Esophagus mucosa (tissue), 1 donor: ENCODE data around the gene ZNF763. TPM values are rescaled to one million over a fixed set of nuclear protein-coding genes. Genes with fewer than 3 reads are reported as not detected.
"Not testable (repeated sequence)": the region's sequence is repeated elsewhere in the genome, so short reads cannot be mapped to it uniquely, and the experiment has no call there.

ENCODE experiments used
- ATAC-seq: fragments of 200-7000 bp; cut with Tn5 transposase; one replicate; pipeline ENCODE4 v1.9.1; 2020
- total RNA-seq: library from RNA; stranded (reverse); gene quantifications from one replicate; pipeline ENCODE4 v1.2.4, GENCODE V29; 2023
- donor health status: DM: yes; HTN: yes; CAD: no.

The ZNF763 gene
- 0.96 TPM for total RNA-seq

GRCh38 chr19:11964858-11965645 lies at the start of gene ZNF763:
Gene ZNF763, plus strand, starts transcription at chr19:11965040. Its CDS starts 169 bp downstream, at chr19:11965209.
- peak; percentile 97 for ATAC-seq

- ATAC-seq: no peak
Measured at GRCh38 chr19:11921852-11922495, 42.9 kb upstream of the ZNF763 start.

GRCh38 chr19:11924886-11925650 lies 39.8 kb upstream of the ZNF763 start, which contains the start of gene ZNF700:
Gene ZNF700, plus strand, starts transcription at chr19:11925107. Its CDS starts 104 bp downstream, at chr19:11925211.
- peak; percentile 98 for ATAC-seq

- ATAC-seq: not testable (repeated sequence)
Measured at GRCh38 chr19:11925651-11926187, 39.1 kb upstream of the ZNF763 start.

- no peak for ATAC-seq
Measured at GRCh38 chr19:11927227-11927626, 37.6 kb upstream of the ZNF763 start.

GRCh38 chr19:11931051-11931450 lies 33.8 kb upstream of the ZNF763 start:
- no peak for ATAC-seq

GRCh38 chr19:11931513-11931912 lies 33.3 kb upstream of the ZNF763 start:
- no peak for ATAC-seq

GRCh38 chr19:11935829-11936228 lies 29.0 kb upstream of the ZNF763 start:
- ATAC-seq: not testable (repeated sequence)

- ATAC-seq: not testable (repeated sequence)
Measured at GRCh38 chr19:11938383-11938782, 26.5 kb upstream of the ZNF763 start.

- ATAC-seq: not testable (repeated sequence)
Measured at GRCh38 chr19:11941361-11941887, 23.4 kb upstream of the ZNF763 start.

GRCh38 chr19:11942008-11942842 lies 22.6 kb upstream of the ZNF763 start:
- no peak for ATAC-seq

- ATAC-seq: no peak
Measured at GRCh38 chr19:11942843-11943108, 22.1 kb upstream of the ZNF763 start.

- no peak for ATAC-seq
Measured at GRCh38 chr19:11944656-11945055, 20.2 kb upstream of the ZNF763 start.

- ATAC-seq: no peak
Measured at GRCh38 chr19:11948646-11949045, 16.2 kb upstream of the ZNF763 start.

- ATAC-seq: no peak
Measured at GRCh38 chr19:11949201-11949600, 15.6 kb upstream of the ZNF763 start.

- not testable (repeated sequence) for ATAC-seq
Measured at GRCh38 chr19:11949614-11950080, 15.2 kb upstream of the ZNF763 start.

- no peak for ATAC-seq
Measured at GRCh38 chr19:11950312-11950711, 14.5 kb upstream of the ZNF763 start.

GRCh38 chr19:11963566-11964355 lies 1.1 kb upstream of the ZNF763 start:
- ATAC-seq: peak; percentile 67

- ATAC-seq: no peak
Measured at GRCh38 chr19:11964496-11964857, 363 bp upstream of the ZNF763 start.

- ATAC-seq: no peak
Measured at GRCh38 chr19:11970174-11970573, 5.3 kb downstream of the ZNF763 start.

- no peak for ATAC-seq
Measured at GRCh38 chr19:11971041-11971440, 6.2 kb downstream of the ZNF763 start.
